Measurements from ENCODE around the gene POLR2B. TPM values are rescaled to one million over a fixed set of nuclear protein-coding genes. Genes with fewer than 3 reads are reported as not detected.

Gene POLR2B
- total RNA-seq, 3 donors from 2014 or later = 66.1 to 112 (median 71.4) TPM

DNA sequence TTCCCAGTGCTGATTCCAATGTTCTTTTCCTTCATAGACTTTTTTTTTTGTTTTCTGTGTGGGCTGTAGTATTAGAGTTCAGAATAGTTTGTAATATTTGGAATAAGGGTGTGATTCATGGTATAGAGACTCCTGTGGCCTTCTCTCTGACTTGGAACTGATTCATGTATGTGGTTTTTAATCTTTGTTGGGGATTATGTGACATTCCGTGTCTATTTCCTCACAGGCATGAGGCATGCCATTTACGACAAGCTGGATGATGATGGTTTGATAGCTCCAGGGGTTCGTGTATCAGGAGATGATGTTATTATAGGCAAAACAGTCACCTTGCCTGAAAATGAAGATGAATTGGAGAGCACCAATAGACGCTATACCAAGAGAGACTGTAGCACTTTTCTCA, 44.4 kb downstream of the POLR2B start:
- Histone ChIP-seq H3K27me3 (no peaks in the 10 kb centered on the region), H3K36me3 (no peaks in the 10 kb centered on the region), H3K27ac (no peak overlapping the region), H3K4me1 (no peaks in the 10 kb centered on the region), H3K4me3 (no peak overlapping the region), H3K9me3 (no peaks in the 10 kb centered on the region)
- intact Hi-C loops (cut with DNase I; ENCODE audit: low total_unique reads) = no loop called here
- TF ChIP-seq POLR2AphosphoS5 (IDR thresholded peaks at IDR 0.05) (no peak), POLR2A (IDR thresholded peaks at IDR 0.05) (no peak)
- TF ChIP-seq, protein P1, sequence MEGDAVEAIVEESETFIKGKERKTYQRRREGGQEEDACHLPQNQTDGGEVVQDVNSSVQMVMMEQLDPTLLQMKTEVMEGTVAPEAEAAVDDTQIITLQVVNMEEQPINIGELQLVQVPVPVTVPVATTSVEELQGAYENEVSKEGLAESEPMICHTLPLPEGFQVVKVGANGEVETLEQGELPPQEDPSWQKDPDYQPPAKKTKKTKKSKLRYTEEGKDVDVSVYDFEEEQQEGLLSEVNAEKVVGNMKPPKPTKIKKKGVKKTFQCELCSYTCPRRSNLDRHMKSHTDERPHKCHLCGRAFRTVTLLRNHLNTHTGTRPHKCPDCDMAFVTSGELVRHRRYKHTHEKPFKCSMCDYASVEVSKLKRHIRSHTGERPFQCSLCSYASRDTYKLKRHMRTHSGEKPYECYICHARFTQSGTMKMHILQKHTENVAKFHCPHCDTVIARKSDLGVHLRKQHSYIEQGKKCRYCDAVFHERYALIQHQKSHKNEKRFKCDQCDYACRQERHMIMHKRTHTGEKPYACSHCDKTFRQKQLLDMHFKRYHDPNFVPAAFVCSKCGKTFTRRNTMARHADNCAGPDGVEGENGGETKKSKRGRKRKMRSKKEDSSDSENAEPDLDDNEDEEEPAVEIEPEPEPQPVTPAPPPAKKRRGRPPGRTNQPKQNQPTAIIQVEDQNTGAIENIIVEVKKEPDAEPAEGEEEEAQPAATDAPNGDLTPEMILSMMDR (IDR thresholded peaks at IDR 0.05) = no peak
- no peak for DNase-seq (ENCODE audit: low spot score in 2 of 2)

DNA sequence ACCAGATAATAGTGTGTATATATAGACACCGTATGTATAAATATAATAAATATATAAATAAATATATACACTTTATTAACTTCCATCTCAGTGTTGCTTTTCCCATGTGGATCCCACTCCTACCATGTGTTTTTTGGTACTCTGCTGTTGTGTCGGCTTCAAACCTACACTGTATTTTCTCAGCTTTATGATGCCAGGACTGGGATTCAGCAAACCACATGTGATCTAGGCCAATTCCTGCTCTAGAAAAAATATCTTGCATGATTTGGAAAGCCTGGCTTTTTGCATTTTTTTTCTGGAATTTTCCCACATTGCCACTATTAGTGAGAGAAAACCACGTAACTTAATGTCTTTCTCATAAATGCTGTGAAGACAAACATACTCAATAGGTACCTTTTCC, 55.8 kb downstream of the POLR2B start:
- no peaks in the 10 kb centered on the region for H3K4me1 ChIP-seq
- no peak overlapping the region for H3K4me3 ChIP-seq
- H3K9me3 ChIP-seq = no peaks in the 10 kb centered on the region
- H3K27me3 ChIP-seq = no peaks in the 10 kb centered on the region
- intact Hi-C loops (cut with DNase I; ENCODE audit: low total_unique reads) = no loop called here
- TF ChIP-seq POLR2AphosphoS5 (IDR thresholded peaks at IDR 0.05) = no peak
- TF ChIP-seq, protein P1 (IDR thresholded peaks at IDR 0.05) = no peak
- no peaks in the 10 kb centered on the region for H3K36me3 ChIP-seq
- H3K27ac ChIP-seq = no peak overlapping the region
- DNase-seq (ENCODE audit: low spot score in 2 of 2) = no peak

DNA sequence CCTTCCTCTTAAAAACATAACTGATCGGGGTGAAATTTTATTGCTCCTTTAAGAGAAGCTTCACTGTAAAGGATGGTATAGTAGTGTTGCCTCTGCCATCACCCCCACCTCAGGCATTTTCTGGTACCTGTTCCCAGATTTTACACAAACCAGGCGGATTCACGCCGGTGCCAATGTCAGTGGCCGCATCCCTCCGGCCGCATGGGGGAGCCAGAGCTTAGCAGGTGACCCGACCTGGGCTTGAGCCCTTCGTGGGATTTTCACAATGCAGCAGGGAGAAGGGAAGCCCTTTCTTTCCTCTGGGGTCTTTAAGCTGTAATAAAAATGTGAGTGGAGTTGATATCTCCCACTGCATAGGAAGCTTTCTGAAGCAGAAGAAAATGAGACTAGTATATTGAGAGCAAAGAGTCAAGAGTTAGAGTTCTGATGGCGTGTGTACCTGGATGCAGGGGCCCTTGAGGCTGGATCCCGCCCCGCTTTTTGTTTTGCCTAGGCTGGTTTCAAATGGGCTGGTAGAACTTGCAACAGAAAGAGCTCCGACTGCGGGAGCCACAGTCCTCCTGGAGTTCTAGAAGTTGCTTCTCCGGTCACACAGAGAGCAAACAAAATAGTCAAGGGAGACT, 59.4 kb downstream of the POLR2B start:
- intact Hi-C loops (cut with DNase I; ENCODE audit: low total_unique reads) = no loop called here
- Histone ChIP-seq H3K4me1 (no peaks in the 10 kb centered on the region), H3K27ac (no peak overlapping the region), H3K4me3 (no peak overlapping the region), H3K27me3 (no peaks in the 10 kb centered on the region), H3K9me3 (no peaks in the 10 kb centered on the region), H3K36me3 (no peaks in the 10 kb centered on the region)
- peak; percentile 41 to 63 for DNase-seq (ENCODE audit: low spot score in 2 of 2)
- no peak for TF ChIP-seq POLR2A (IDR thresholded peaks at IDR 0.05)
- TF ChIP-seq, protein P1 (IDR thresholded peaks at IDR 0.05) = peak; percentile 43 to 50 (median 45)

DNA sequence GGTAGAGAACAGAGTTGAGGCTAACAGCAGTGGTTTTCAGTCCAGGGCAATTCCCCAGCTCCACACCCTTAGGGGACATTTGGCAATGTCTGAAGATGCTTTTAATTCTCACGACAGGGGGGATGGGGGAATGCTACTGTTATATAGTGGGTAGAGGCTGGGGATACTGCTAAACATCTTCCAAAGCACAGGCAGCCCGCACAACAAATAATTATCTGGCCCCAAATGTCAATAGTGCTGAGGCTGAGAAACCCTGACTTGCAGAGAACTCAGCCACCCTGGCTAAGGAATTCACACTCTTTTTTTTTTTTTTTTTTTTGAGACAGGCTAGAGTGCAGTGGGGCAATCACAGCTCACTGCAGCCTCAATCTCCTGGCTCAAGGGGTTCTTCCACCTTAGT, 60.6 kb downstream of the POLR2B start:
- H3K36me3 ChIP-seq = no peaks in the 10 kb centered on the region
- intact Hi-C loops (cut with DNase I; ENCODE audit: low total_unique reads) = no loop called here
- no peaks in the 10 kb centered on the region for H3K9me3 ChIP-seq
- H3K4me3 ChIP-seq = no peak overlapping the region
- DNase-seq (ENCODE audit: low spot score in 2 of 2) = no peak
- no peak overlapping the region for H3K27ac ChIP-seq
- no peak for TF ChIP-seq POLR2AphosphoS5 (IDR thresholded peaks at IDR 0.05)
- TF ChIP-seq, protein P1 (IDR thresholded peaks at IDR 0.05) = no peak
- TF ChIP-seq POLR2A (IDR thresholded peaks at IDR 0.05) = no peak
- peaks cover 0 to 5% of the 10 kb centered on the region in 2 donors for H3K4me1 ChIP-seq
- no peaks in the 10 kb centered on the region for H3K27me3 ChIP-seq

DNA sequence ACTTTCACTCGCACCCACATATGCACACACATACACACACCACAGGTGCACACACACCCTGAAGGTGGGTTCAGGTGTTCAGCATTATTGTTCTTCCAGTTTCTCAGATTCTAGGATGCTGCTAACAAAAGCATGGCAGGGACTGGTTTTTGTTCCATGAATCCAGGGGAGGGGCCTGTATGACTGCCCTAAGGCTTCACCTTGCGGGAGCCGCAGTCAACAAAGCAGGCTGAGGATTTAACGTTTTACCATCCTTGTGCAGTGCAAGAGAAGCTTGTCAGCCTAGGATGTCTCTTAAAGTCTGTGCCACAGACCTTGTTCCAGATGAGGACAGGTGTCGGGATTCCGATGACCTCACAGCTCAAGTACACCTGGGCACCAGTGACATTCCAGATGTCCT, 61.8 kb downstream of the POLR2B start:
- Histone ChIP-seq H3K9me3 (no peaks in the 10 kb centered on the region), H3K4me3 (no peak overlapping the region), H3K27ac (peak overlapping the region in 1 of 2 donors; percentile 27), H3K27me3 (no peaks in the 10 kb centered on the region), H3K4me1 (peaks cover 0 to 5% of the 10 kb centered on the region in 2 donors), H3K36me3 (no peaks in the 10 kb centered on the region)
- intact Hi-C loops (cut with DNase I; ENCODE audit: low total_unique reads) = no loop called here
- TF ChIP-seq POLR2AphosphoS5 (IDR thresholded peaks at IDR 0.05) (no peak), POLR2A (IDR thresholded peaks at IDR 0.05) (no peak)
- TF ChIP-seq, protein P1 (IDR thresholded peaks at IDR 0.05) = no peak
- DNase-seq (ENCODE audit: low spot score in 2 of 2) = no peak
